Stimulated activated CD4-positive, alpha-beta T cell treated with anti-CD3 and anti-CD28 coated beads, Interleukin-2, amount 100 ng/mL, for 24 hours (primary cell): ENCODE results near the gene GGCT.
"Not testable (repeated sequence)": the region's sequence is repeated elsewhere in the genome, so short reads cannot be mapped to it uniquely, and the experiment has no call there.

ENCODE experiments used
- DNase-seq, 2 donors: peaks; one replicate each; pipeline ENCODE4 v3.0.0-alpha.2; 2020

GGCT gene, protein sequence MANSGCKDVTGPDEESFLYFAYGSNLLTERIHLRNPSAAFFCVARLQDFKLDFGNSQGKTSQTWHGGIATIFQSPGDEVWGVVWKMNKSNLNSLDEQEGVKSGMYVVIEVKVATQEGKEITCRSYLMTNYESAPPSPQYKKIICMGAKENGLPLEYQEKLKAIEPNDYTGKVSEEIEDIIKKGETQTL

DNA sequence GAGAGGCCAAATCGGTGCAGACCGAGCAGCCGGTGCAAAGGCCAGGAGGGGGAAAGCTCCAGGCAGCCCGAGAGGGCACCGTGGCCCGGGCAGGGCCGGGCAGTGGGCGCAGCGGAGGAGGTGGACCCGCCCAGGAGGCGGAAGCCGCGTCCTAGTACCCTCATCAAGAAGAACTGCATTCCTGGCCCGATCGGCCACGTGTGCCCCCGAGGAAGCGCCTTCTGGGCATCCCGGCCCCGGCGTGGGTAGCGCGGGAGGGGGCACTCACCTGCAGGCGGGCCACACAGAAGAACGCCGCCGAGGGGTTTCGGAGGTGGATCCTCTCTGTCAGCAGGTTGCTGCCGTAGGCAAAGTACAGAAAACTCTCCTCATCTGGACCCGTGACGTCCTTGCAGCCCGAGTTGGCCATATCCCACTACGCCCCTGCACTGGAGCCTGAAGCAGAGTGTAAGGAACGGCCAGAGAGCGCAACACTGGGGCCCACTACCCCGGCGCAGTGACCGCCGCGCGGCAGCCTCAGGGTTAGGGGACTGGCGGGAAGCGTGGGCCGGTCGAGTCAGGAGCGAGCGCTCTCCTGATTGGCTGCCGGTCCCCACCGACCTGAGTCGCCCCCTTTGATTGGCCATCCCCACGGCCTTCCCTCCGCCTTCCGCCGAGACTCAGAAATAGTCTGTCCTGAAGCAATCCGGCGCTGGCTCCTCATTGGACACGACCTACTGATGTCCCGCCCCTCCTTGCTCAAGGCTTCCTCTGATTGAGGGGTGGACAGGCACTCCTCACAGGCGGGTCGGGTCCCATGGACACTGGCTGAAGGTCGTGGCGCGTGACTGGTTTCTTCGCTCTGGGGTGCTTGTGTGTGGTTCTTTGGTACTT, at the start of gene GGCT:
GGCT (minus strand) TSS at position 529 of the 873 bp plus-strand sequence; CDS start at position 409, 120 bp downstream.
- DNase-seq, result peak; percentile 95 to 98

GRCh38 chr7:30553546-30553945, 48.9 kb upstream of the GGCT start:
- no peak for DNase-seq

DNA sequence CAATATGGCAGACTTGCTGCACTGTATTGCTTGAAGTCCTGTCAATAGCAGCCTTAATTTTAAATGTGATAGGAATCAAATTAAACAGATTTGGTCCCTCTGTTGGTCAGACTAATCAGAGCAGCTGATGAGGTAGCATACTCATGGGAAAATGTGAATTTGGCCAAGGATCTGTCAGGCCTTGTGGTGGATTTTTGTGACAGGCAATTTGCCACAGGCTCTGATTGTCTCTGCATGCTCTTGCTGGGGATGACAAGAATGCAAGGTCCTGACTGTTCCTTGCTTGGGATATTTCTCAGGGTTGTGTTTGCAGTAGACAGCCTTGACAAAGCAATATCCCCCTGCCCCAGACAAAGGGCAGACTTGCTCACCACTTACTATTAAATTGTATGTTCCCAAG, 48.5 kb upstream of the GGCT start:
- DNase-seq, result no peak

GRCh38 chr7:30552330-30552729, 47.7 kb upstream of the GGCT start:
- DNase-seq, result no peak

- no peak for DNase-seq
These were observed 45.4 kb upstream of the GGCT start for GRCh38 chr7:30549931-30550493.

- DNase-seq, result peak; percentile 48
These were observed 44.2 kb upstream of the GGCT start for GRCh38 chr7:30548845-30549244.

- no peak for DNase-seq
These were observed 42.0 kb upstream of the GGCT start for GRCh38 chr7:30546596-30546995.

- DNase-seq, result no peak
These were observed 41.3 kb upstream of the GGCT start for GRCh38 chr7:30545791-30546555.

DNA sequence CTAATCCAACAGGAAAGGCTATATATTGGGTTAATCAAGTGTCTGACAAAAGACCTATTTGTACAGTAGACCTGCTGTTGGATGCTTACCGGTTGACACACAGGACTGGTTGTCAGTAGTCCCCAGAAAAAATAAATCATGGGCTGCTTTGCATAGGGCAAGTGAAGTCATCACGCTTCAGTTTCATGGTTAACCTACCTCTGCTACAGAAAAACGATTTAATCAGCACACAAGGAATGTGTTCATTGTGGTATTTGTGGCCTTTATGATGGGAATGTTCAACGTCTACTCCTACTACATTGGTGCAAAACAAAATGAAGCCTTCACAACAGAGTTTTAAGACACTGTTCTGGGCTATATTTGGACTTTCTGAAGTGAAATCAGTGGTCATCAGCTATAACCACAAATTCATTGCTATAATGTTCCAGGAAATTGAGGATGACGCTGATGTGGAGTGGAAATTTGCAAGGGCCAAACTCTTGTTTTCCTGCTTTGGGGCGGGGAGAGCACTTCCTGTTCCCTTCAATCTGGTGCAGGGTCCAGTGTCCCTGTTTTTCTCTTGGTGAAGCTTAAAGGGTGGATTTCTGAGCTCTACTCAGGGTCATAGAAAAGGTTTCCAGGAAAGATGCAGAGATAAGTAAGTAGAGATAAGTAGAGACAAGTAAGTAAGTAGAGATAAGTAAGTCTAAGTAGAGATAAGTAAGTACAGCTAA, 39.3 kb upstream of the GGCT start:
- DNase-seq, result no peak

DNA sequence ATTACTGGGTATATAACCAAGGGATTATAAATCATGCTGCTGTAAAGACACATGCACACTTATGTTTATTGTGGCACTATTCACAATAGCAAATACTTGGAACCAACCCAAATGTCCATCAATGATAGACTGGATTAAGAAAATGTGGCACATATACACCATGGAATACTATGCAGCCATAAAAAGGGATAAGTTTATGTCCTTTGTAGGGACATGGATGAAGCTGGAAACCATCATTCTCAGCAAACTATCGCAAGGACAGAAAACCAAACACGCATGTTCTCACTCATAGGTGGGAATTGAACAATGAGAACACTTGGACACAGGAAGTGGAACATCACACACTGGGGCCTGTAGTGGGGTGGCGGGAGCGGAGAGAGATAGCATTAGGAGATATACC, 38.5 kb upstream of the GGCT start:
- DNase-seq, result not testable (repeated sequence)

DNA sequence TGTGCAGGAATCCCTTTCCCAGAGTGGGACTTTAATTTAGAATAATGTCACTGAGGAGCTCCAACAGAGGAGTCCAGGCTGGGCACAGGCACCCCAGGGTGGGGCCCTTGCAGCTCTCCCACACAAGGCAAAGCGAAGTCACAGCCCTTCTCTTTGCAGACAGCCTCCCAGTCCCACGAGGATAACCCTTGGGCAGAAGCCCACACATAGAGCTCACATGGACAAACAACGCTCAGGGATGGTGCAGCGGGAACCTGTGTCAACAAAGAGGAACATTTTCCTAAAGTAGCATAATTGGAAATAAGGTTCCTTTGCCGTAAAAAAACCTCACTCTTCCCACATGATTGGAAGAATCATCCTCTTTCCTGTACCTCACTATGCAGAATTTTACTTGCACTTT, 29.3 kb upstream of the GGCT start:
- DNase-seq, result no peak

- DNase-seq, result no peak
These were observed 26.7 kb upstream of the GGCT start for GRCh38 chr7:30531286-30531685.

- no peak for DNase-seq
These were observed 25.7 kb upstream of the GGCT start for GRCh38 chr7:30530373-30530772.

- no peak for DNase-seq
These were observed 24.1 kb upstream of the GGCT start for GRCh38 chr7:30528779-30529178.

GRCh38 chr7:30527297-30527696, 22.7 kb upstream of the GGCT start:
- DNase-seq, result not testable (repeated sequence)

DNA sequence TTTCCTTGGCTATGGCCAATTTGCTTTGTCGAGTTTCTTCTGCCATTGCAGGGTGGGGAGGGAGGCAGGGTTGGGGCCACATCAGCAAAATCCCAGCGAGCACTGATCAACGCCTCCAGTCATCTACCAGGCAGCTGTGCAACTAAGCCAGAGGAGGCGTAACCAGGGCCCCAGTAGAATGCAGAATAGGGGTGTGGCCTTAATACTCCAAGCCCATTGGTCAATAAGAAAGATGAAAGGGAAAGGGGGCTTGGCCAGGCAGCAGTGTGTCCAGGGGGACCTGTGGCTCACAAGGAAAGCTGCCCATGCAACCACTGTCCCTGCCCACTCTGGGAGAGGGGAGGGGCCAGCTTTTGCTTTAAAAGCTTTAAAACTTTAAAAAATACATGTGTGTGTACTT, 21.5 kb upstream of the GGCT start:
- no peak for DNase-seq

DNA sequence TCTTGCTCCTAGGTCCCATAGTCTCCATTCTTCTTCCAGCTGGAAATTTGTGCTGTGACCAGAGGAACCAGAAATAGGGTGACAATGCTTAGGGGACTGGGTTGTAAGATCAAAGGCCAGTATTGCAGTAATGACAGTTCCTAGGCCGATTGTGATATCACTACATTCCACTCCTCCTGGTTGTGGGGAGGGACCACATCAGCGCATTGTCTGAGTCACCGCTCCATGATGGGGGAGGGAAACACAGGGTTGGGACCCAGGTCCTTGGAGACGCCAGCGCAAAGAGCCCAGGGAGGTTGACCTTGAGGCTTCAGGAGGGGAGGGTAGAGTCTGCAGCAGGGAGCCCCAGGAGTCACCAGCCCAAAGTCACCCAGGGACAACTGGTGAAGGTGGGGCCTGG, 20.8 kb upstream of the GGCT start:
- DNase-seq, result no peak

- DNase-seq, result no peak
These were observed 19.9 kb upstream of the GGCT start for GRCh38 chr7:30524545-30524944.

GRCh38 chr7:30523466-30523865, 18.8 kb upstream of the GGCT start:
- DNase-seq, result no peak

DNA sequence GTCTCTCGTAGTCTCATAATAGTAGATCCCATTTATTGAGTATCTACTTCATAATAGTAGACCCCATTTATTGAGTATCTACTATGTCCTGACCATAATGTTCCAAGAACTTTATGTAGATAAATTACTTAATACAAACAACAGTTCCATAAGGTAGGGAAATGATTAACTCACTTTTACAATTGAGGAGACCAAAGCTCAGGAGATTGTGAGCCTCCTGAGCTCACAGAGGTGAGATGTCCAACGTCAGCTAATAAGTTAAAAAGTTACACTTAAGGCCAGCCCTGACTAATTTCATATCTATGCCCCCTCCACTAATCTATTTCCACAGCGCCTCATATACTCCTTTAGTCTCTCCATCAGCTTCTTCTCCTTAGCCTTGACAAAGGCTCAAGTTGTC, 17.5 kb upstream of the GGCT start:
- DNase-seq, result no peak

- DNase-seq, result no peak
These were observed 16.9 kb upstream of the GGCT start for GRCh38 chr7:30521532-30521931.

DNA sequence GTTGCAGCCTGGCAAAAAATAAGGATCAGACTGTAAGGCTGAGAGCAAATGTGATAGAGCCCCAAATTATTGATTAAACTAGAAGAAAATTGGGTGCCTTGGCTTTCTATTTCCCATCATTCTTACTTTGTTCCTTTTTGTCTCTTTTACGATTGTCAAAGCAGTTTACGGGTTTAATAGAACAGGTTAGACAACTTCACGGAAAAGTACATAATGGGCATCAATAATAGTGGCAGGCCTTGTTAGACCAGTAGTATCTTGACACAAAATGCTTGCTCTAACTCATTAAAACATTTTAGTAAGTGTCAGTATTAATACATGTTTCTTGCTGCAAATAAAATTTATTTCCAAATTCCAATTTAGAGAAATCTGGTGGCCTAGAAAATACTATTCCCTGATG, 14.5 kb upstream of the GGCT start:
- DNase-seq, result no peak

GRCh38 chr7:30515761-30516160, 11.1 kb upstream of the GGCT start:
- no peak for DNase-seq
